Measurements from ENCODE around the gene OLFML3. TPM values are rescaled to one million over a fixed set of nuclear protein-coding genes. Genes with fewer than 3 reads are reported as not detected.

OLFML3 gene
- total and polyA plus RNA-seq, 2 of the 8 experiments (the other 6 are each of a cell fraction or from before 2014, with no cell fraction given) = 56.0 to 72.3 TPM

- no peak overlapping the region for H4K8ac ChIP-seq (ENCODE audit: extremely low read depth, insufficient read depth, low read length)
- peaks cover 0 to 15% (median 2%) of the 10 kb centered on the region in 4 experiments; a peak in 4 of 8 replicates for H3K36me3 ChIP-seq (ENCODE audit: control insufficient read depth in 2 of 4, insufficient read depth in 4 of 4, low read length in 3 of 4)
- ChIA-PET POLR2A (ENCODE audit: partially characterized antibody) (interaction anchor here (0.6 to 1.7 kb wide), 5 partner anchors 8 to 176 kb away, joined by 3 to 5 read pairs (median 4); no protein-coding TSS in a partner anchor), CTCF (ENCODE audit: partially characterized antibody) (interaction anchor here (0.8 to 4.0 kb wide), 30 partner anchors 9 to 581 kb away, joined by 3 to 23 read pairs (median 5); no protein-coding TSS in a partner anchor)
- H2AFZ ChIP-seq (ENCODE audit: low read length) = no peak overlapping the region
- no peaks in the 10 kb centered on the region; a peak in 1 of 7 replicates for H3K27me3 ChIP-seq (replicated peaks in 1 of 4; ENCODE audit: control insufficient read depth in 3 of 4, extremely low read depth in 1 of 4, insufficient read depth in 3 of 4, low read length in 3 of 4)
- peaks cover 5 to 6% of the 10 kb centered on the region in 2 experiments; a peak in 2 of 4 replicates for H3K9me3 ChIP-seq (ENCODE audit: insufficient read depth in 2 of 2, low read depth in 1 of 2, low read length in 1 of 2)
- no peak overlapping the region for H3K14ac ChIP-seq (ENCODE audit: insufficient read length)
- peaks cover 0 to 15% of the 10 kb centered on the region in 2 experiments; a peak in 2 of 4 replicates for H3K79me2 ChIP-seq (ENCODE audit: control insufficient read depth in 1 of 2, insufficient read depth in 2 of 2, low read length in 2 of 2)
- H3K4me1 ChIP-seq (replicated peaks in 1 of 4; ENCODE audit: control insufficient read depth in 3 of 4, insufficient read depth in 4 of 4, low read length in 3 of 4) = peaks cover 14 to 51% (median 27%) of the 10 kb centered on the region in 4 experiments
- peaks cover 2% of the 10 kb centered on the region; the same call in 1 of the 2 replicates for H3K23me2 ChIP-seq (ENCODE audit: low read depth, low read length)
- H2AK5ac ChIP-seq (ENCODE audit: low read depth, low read length) = peak overlapping the region; percentile 94; the same call in 1 of the 2 replicates
- H3K56ac ChIP-seq (replicated peaks; ENCODE audit: insufficient read length, low read depth, low read length) = no peak overlapping the region
- H3K4ac ChIP-seq (replicated peaks; ENCODE audit: insufficient read length, low read depth, low read length) = peak overlapping the region; percentile 49
- H3K9ac ChIP-seq (replicated peaks in 1 of 4; ENCODE audit: extremely low read depth in 1 of 4, low read depth in 3 of 4, low read length in 3 of 4) = peak overlapping the region in 1 of 4 experiments; percentile 4; a peak in 1 of 7 replicates
- H2BK120ac ChIP-seq (replicated peaks; ENCODE audit: low read depth, low read length) = peak overlapping the region; percentile 21
- H2BK12ac ChIP-seq (ENCODE audit: low read depth, low read length) = peak overlapping the region; percentile 70; the same call in 1 of the 2 replicates
- peak overlapping the region; percentile 32 for H4K5ac ChIP-seq (ENCODE audit: insufficient read length, low read depth, low read length)
- no peaks in the 10 kb centered on the region for H4K20me1 ChIP-seq (replicated peaks in 1 of 2; ENCODE audit: control insufficient read depth in 1 of 2, insufficient read depth in 2 of 2, low read length in 2 of 2)
- H3K4me2 ChIP-seq (ENCODE audit: insufficient read depth in 1 of 2, low read depth in 2 of 2, low read length in 2 of 2) = peak overlapping the region; percentile 53 to 69
- H4K91ac ChIP-seq (replicated peaks; ENCODE audit: insufficient read length, low read length) = peak overlapping the region; percentile 82
- TF ChIP-seq SIX5 (IDR thresholded peaks at IDR 0.05; ENCODE audit: low read depth, low read length) (no peak), MAFK (IDR thresholded peaks at IDR 0.05; ENCODE audit: low read depth, low read length) (no peak), BRCA1 (IDR thresholded peaks at IDR 0.05; ENCODE audit: low read depth, low read length) (no peak), ATF3 (IDR thresholded peaks at IDR 0.05; ENCODE audit: insufficient read depth, low read depth, low read length) (no peak), PHF8 (conservative IDR thresholded peaks at IDR 0.05; ENCODE audit: low read depth, low read length) (no peak), CTCF (IDR thresholded peaks at IDR 0.05; ENCODE audit: control extremely low read depth in 1 of 3, insufficient read depth in 1 of 3, low read depth in 1 of 3, low read length in 3 of 3) (no peak), KDM4A (IDR thresholded peaks at IDR 0.05; ENCODE audit: low read depth, low read length, severe bottlenecking) (no peak)
- DNase-seq (ENCODE audit: low read depth in 1 of 2, low spot score in 2 of 2) (no peak), FAIRE-seq (no peak)
- H2BK5ac ChIP-seq (ENCODE audit: low read depth, low read length) = peak overlapping the region; percentile 77; the same call in 1 of the 2 replicates
- H2BK15ac ChIP-seq (ENCODE audit: low read length) = no peak overlapping the region
- peaks cover 6% of the 10 kb centered on the region; the same call in 1 of the 2 replicates for H3K79me1 ChIP-seq (ENCODE audit: low read depth, low read length)
- H3K18ac ChIP-seq (ENCODE audit: extremely low read depth, low read length) = peak overlapping the region; percentile 92
- peak overlapping the region in 3 of 4 experiments; percentile 8 to 48 (median 20); a peak in 4 of 8 replicates for H3K4me3 ChIP-seq (ENCODE audit: extremely low read depth in 1 of 4, insufficient read depth in 2 of 4, low read depth in 3 of 4, low read length in 4 of 4)
- peak overlapping the region; percentile 92 for H2BK20ac ChIP-seq (ENCODE audit: low read length)
- no peak overlapping the region for H3K27ac ChIP-seq (ENCODE audit: low read depth, low read length)
- H3K23ac ChIP-seq (ENCODE audit: insufficient read length) = no peak overlapping the region
- WGBS, 2 experiments (ENCODE audit: extremely low coverage in 1 of 2, insufficient coverage in 1 of 2, insufficient read length in 1 of 2, insufficient replicate concordance in 2 of 2, low coverage in 1 of 2, low lambda C conversion rate in 2 of 2, missing lambda C conversion rate in 1 of 2) = 76% methylated on average over 10 of the region's 10 CpGs; no CpG with 5 or more reads in 1 of the 2 experiments
Measured at GRCh38 chr1:113980110-113980509, 836 bp downstream of the OLFML3 start.

Measured in H1 (cell line).